Panc1 (cell line): ENCODE data around the gene DAB2IP. TPM values are rescaled to one million over a fixed set of nuclear protein-coding genes. Genes with fewer than 3 reads are reported as not detected.

Source experiments
- ATAC-seq: fragments of 200-7000 bp; cut with Tn5 transposase; 2 replicates; pipeline ENCODE4 v1.9.1; 2020; ENCODE audit warnings: mild to moderate bottlenecking, moderate library complexity
- BruUV-seq: library from RNA; stranded (reverse); fragments of 400-500 nt; replicated peaks from 2 replicates; lab custom pipeline; 2021; lab: Mats Ljungman, UMichigan
- CTCF ChIA-PET: fragments of 300-600 bp; sonication (Branson Sonifier 250); formaldehyde crosslinking; loops from one replicate; lab custom pipeline; 2022; ENCODE audit warnings: antibody characterized with exemption; lab: Charles Lee
- POLR2A ChIA-PET: fragments of 300-600 bp; sonication (Branson Sonifier 250); formaldehyde crosslinking; loops from one replicate; lab custom pipeline; 2022; ENCODE audit warnings: antibody characterized with exemption; lab: Charles Lee
- DNase-seq: peaks from one replicate; pipeline ENCODE4 v3.0.0-alpha.2; 2010; ENCODE audit warnings: low read depth, low spot score
- H3K27ac ChIP-seq: 2 replicates; pipeline ENCODE4 v1.5.1; 2011; ENCODE audit warnings: mild to moderate bottlenecking, low read length, inconsistent platforms
- H3K27me3 ChIP-seq: fragments of 200-500 bp; sonication (Bioruptor generic); 2 replicates; pipeline ENCODE4 v1.6.0; 2014; ENCODE audit warnings: low read length, inconsistent platforms; ENCODE audit not compliant: control insufficient read depth, insufficient read depth
- H3K36me3 ChIP-seq: fragments of 200-500 bp; sonication (Bioruptor generic); 2 replicates; pipeline ENCODE4 v1.5.1; 2014; ENCODE audit warnings: inconsistent platforms, mild to moderate bottlenecking, low read length, moderate library complexity; ENCODE audit not compliant: control insufficient read depth, insufficient read depth
- H3K4me1 ChIP-seq: 2 replicates; pipeline ENCODE4 v1.5.1; 2011; ENCODE audit warnings: inconsistent platforms, mild to moderate bottlenecking, low read length, moderate library complexity; ENCODE audit not compliant: control insufficient read depth, insufficient read depth
- H3K4me3 ChIP-seq, 2 experiments: 2 replicates each; pipeline ENCODE4 v1.5.1; 2011 to 2012; ENCODE audit warnings: low read depth in 2 of 2, low read length in 2 of 2, mild to moderate bottlenecking in 2 of 2, inconsistent platforms in 1 of 2, moderate library complexity in 1 of 2
- H3K9me3 ChIP-seq: fragments of 200-500 bp; sonication (Bioruptor generic); 2 replicates; pipeline ENCODE4 v1.5.1; 2014; ENCODE audit warnings: low read depth, mild to moderate bottlenecking, inconsistent platforms, low read length, moderate library complexity; ENCODE audit not compliant: control insufficient read depth, insufficient read depth
- CTCF ChIP-seq: fragments of 450-650 bp; IDR thresholded peaks from 2 replicates; pipeline ENCODE4 v1.5.1; 2017; ENCODE audit warnings: mild to moderate bottlenecking
- POLR2AphosphoS5 ChIP-seq: IDR thresholded peaks from 2 replicates; pipeline ENCODE4 v1.6.1; 2012; ENCODE audit warnings: mild to moderate bottlenecking, low read depth, low read length, moderate library complexity
- REST ChIP-seq, 2 experiments: IDR thresholded peaks; 2 replicates each; pipeline ENCODE4 v1.6.1; 2011 to 2012; ENCODE audit warnings: low read depth in 2 of 2, control low read depth in 1 of 2, low read length in 1 of 2, mild to moderate bottlenecking in 1 of 2, moderate library complexity in 1 of 2; ENCODE audit not compliant: insufficient read depth in 1 of 2
- SIN3A ChIP-seq: IDR thresholded peaks from 2 replicates; pipeline ENCODE4 v1.6.1; 2012; ENCODE audit warnings: low read depth, mild to moderate bottlenecking, low read length, moderate library complexity, borderline replicate concordance; ENCODE audit not compliant: insufficient read depth
- TCF7L2 ChIP-seq: IDR thresholded peaks from 2 replicates; pipeline ENCODE4 v1.6.1; 2011; ENCODE audit warnings: mild to moderate bottlenecking, low read depth, low read length, inconsistent platforms
- in situ Hi-C: cut with HindIII; loops from 2 replicates; pipeline ENCODE4 v1.10.0; 2016; ENCODE audit warnings: low sequenced_read_pairs, low pct_unique_long_range_greater_than_20kb
- intact Hi-C: fragments of 100-400 bp; cut with micrococcal nuclease; formaldehyde crosslinking; loops from one replicate; pipeline ENCODE4 v1.10.0; 2022; ENCODE audit not compliant: unreplicated experiment
- total RNA-seq: library from RNA; stranded (reverse); gene quantifications from one replicate; pipeline ENCODE4 v1.2.1, GENCODE V29; 2021; ENCODE audit not compliant: unreplicated experiment

DAB2IP gene
- total RNA-seq, 1 experiment from 2014 or later = 18.4 TPM

- intact Hi-C loops (no loop called here), in situ Hi-C loops (no loop called here)
- no peaks in the 10 kb centered on the region for H3K4me1 ChIP-seq
- no peaks in the 10 kb centered on the region for H3K9me3 ChIP-seq
- DNase-seq (no peak), ATAC-seq (no peak)
- ChIA-PET CTCF (no interaction called here), POLR2A (no interaction called here)
- no peaks in the 10 kb centered on the region for H3K36me3 ChIP-seq
- no peaks in the 10 kb centered on the region for H3K27me3 ChIP-seq
- H3K4me3 ChIP-seq = no peak overlapping the region
- H3K27ac ChIP-seq = no peak overlapping the region
- TF ChIP-seq CTCF (no peak), REST (IDR thresholded peaks at IDR 0.05; ENCODE audit: insufficient read depth in 1 of 2, low read depth in 2 of 2, low read length in 1 of 2) (no peak), SIN3A (no peak), TCF7L2 (no peak)
- no TSS peak for BruUV-seq
Measured at GRCh38 chr9:121760571-121760970, 109.1 kb downstream of the DAB2IP start.

- intact Hi-C loops = no loop called here
- POLR2A ChIA-PET = no interaction called here
- CTCF ChIA-PET = no interaction called here
Measured at GRCh38 chr9:121763131-121763530, 111.7 kb downstream of the DAB2IP start.

More at GRCh38 chr9:121763131-121763530, 111.7 kb downstream of the DAB2IP start:
- ATAC-seq = no peak
- no TSS peak for BruUV-seq
- TF ChIP-seq SIN3A (no peak), TCF7L2 (no peak), CTCF (no peak), POLR2AphosphoS5 (no peak), REST (IDR thresholded peaks at IDR 0.05; ENCODE audit: insufficient read depth in 1 of 2, low read depth in 2 of 2, low read length in 1 of 2) (no peak)
- Histone ChIP-seq H3K4me3 (no peak overlapping the region), H3K9me3 (no peaks in the 10 kb centered on the region), H3K27ac (no peak overlapping the region), H3K4me1 (no peaks in the 10 kb centered on the region), H3K36me3 (no peaks in the 10 kb centered on the region), H3K27me3 (no peaks in the 10 kb centered on the region)
- DNase-seq = no peak
- in situ Hi-C loops = no loop called here
